ENCODE data around the gene TXNIP. TPM values are rescaled to one million over a fixed set of nuclear protein-coding genes. Genes with fewer than 3 reads are reported as not detected.

TXNIP gene
- polyA plus RNA-seq, 1 donor = 253 TPM

GRCh38 chr1:145985129-145985501, 11.3 kb downstream of the TXNIP start:
- DNase-seq = no peak

- no peak for DNase-seq
These were observed 12.2 kb downstream of the TXNIP start for GRCh38 chr1:145983960-145984830.

- no peak for DNase-seq
These were observed 13.1 kb downstream of the TXNIP start for GRCh38 chr1:145983206-145983675.

GRCh38 chr1:145982010-145982723, 14.2 kb downstream of the TXNIP start:
- DNase-seq = no peak

GRCh38 chr1:145980457-145980994, 15.9 kb downstream of the TXNIP start:
- no peak for DNase-seq

- DNase-seq = no peak
These were observed 16.5 kb downstream of the TXNIP start for GRCh38 chr1:145979746-145980456.

GRCh38 chr1:145978854-145979745, 17.3 kb downstream of the TXNIP start:
- peak; percentile 96 for DNase-seq

- DNase-seq = no peak
These were observed 17.9 kb downstream of the TXNIP start for GRCh38 chr1:145978471-145978853.

- peak; percentile 86 for DNase-seq
These were observed 18.6 kb downstream of the TXNIP start for GRCh38 chr1:145977486-145978470.

- no peak for DNase-seq
These were observed 19.4 kb downstream of the TXNIP start for GRCh38 chr1:145977016-145977415.

GRCh38 chr1:145975216-145975615, 21.2 kb downstream of the TXNIP start:
- no peak for DNase-seq

GRCh38 chr1:145974721-145975120, 21.7 kb downstream of the TXNIP start:
- no peak for DNase-seq

- no peak for DNase-seq
These were observed 23.8 kb downstream of the TXNIP start for GRCh38 chr1:145972580-145972979.

- DNase-seq = no peak
These were observed 29.1 kb downstream of the TXNIP start for GRCh38 chr1:145967288-145967687.

GRCh38 chr1:145965119-145965744, 31.1 kb downstream of the TXNIP start:
- no peak for DNase-seq

GRCh38 chr1:145964328-145965118, 31.9 kb downstream of the TXNIP start, which contains the start of the genes ANKRD34A and POLR3GL:
Gene ANKRD34A (minus strand): TSS chr1:145964575. CDS start chr1:145961759, 2,816 bp downstream.
Gene POLR3GL (plus strand): TSS chr1:145964690. CDS start chr1:145974866, 10,176 bp downstream.
- peak; percentile 95 for DNase-seq

- no peak for DNase-seq
These were observed 32.9 kb downstream of the TXNIP start for GRCh38 chr1:145963265-145964019.

All from hindlimb muscle (tissue), 1 donor.